KOPT-K1 (cell line): ENCODE measurements around the gene TWIST2.

ENCODE experiments used
- H3K27ac ChIP-seq: fragments of 200-600 bp; sonication (generic); 2 replicates; pipeline ENCODE4 v1.5.1; 2016; ENCODE audit warnings: antibody characterized with exemption, mild to moderate bottlenecking, low read depth, low read length; ENCODE audit not compliant: poor library complexity, severe bottlenecking
- H3K36me3 ChIP-seq: fragments of 200-600 bp; sonication (generic); 2 replicates; pipeline ENCODE4 v1.5.1; 2017; ENCODE audit warnings: antibody characterized with exemption, mild to moderate bottlenecking, low read length, moderate library complexity; ENCODE audit not compliant: insufficient read depth
- H3K9me3 ChIP-seq: fragments of 200-600 bp; sonication (generic); 2 replicates; pipeline ENCODE4 v1.5.1; 2017; ENCODE audit warnings: antibody characterized with exemption, low read length, mild to moderate bottlenecking; ENCODE audit not compliant: insufficient read depth, poor library complexity, severe bottlenecking

The TWIST2 gene

DNA sequence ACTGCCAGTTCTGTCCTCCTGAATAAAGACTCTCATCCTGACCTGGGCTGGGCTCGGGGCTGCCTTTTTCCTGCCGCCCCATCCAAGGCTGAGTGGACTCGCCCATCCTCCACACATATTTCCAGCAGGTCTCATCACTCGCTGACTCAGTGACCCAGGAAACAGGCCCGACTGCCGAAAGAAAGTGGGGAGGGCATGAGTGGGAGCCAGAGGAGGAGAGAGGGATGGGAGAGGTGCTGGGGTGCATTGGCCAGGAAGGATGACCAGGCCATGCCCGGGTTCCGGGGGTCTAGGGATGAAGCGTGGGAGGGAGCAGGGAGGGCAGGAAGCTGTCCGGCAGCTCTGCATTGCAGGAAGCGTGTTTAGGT is 66.7 kb downstream of the TWIST2 start:
- Histone ChIP-seq H3K36me3 (no peaks in the 10 kb centered on the region), H3K27ac (no peak overlapping the region), H3K9me3 (no peaks in the 10 kb centered on the region)

DNA sequence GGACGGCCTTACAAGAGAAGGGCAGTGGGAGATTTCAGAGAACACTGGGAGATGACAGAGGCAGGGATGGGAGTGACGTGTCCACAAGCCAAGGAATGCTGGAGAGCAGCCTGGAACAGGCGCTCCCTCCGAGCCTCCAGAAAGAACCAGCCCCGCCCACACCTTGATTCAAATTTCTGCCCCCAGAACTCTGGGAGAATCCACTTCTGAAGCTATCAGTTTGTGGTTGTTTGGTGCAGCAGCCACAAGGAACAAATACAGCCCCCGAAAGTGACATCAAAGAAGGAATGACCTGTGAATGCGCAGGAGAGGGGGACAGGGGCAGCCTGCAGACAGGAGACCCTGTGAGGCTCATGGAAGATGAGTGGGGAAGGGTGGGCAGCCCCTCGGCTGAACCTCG is 67.3 kb downstream of the TWIST2 start:
- Histone ChIP-seq H3K36me3 (no peaks in the 10 kb centered on the region), H3K9me3 (no peaks in the 10 kb centered on the region), H3K27ac (no peak overlapping the region)

DNA sequence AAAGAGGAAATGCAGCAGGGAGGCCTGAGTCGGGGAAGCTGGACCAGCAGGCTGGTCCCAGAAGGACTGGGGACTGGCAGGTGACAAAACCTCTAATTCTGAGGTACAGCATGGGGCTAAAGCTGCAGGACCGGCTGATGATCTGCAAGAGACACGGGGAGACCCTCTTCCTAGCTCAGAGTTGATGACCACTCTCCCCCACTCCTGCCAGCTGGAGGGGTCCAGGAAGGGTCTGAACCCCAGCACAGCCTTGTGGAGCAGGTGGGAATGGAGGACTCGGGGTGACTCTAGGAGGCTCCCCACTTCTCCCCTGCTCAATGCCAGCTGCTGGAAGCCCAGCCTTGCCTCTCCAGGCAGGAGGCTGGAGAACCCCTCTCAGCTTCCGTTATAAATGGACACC is 67.7 kb downstream of the TWIST2 start:
- Histone ChIP-seq H3K9me3 (no peaks in the 10 kb centered on the region), H3K36me3 (no peaks in the 10 kb centered on the region), H3K27ac (no peak overlapping the region)

DNA sequence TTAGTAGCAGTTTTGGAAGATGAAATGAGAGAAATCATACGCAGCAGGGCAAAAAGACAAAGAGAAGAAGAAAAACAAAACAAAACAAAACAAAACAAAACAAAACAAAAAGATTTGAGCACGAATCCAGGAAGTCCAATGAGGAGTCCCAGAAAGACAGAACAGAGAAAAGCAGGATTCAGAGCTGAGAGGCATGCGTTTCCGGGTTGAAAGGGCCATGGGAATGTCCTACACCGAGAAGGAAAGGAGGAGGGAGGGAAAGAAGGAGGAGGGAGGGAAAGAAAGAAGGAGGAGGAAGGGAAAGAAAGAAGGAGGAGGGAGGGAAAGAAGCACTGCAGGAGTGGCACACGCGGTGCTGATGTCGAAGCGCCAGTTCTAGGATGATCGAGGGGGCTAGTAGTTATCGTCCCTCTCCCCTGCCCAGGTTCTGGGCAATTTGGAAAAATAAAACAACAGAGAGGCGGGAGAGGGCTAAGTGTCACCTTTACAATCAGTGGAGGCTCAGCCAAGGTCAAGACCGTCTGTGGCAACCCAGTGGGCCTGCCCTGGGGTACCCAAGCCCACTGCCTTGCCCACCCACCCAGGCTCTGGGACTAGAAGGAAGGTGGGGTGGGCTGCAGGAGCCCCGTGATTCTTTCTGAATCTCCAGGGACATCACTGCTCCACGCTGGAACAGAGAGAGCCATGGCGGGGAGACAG is 68.4 kb downstream of the TWIST2 start:
- no peaks in the 10 kb centered on the region for H3K9me3 ChIP-seq
- no peak overlapping the region for H3K27ac ChIP-seq
- no peaks in the 10 kb centered on the region for H3K36me3 ChIP-seq

DNA sequence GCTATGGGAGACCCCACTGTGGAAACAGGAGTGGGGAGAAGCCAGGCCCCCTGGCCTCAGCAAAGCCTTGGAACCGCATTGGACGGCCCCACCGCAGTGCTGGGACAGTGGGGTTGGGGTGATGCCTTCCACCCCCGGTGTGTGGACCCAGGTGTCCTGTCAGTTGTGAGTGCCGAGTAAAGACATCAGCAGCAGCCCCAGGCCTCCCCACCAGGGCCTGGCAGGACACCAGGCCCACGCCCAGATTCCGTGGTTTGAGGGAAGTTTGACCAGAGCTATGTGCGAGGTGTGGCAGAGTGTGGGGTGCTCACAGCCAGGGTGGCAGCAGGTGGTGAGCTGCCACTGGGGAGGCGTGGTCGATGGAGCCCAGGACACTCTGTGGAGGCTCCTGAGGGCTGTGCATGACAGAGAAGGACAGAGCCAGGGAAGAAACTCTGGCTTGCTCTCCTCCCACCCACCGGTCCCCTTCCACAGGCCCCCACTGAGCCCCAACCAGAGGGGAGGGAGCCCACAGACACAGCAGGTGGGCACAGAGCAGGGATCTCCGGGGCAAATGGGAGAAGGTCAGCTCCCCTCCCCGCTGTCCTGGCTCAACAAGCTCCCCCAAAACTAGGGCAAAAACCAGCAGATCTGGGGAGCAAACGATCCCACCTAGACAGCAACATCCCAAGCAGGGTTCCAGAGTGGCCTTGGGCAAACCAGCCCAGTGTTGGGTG is 69.1 kb downstream of the TWIST2 start:
- Histone ChIP-seq H3K36me3 (no peaks in the 10 kb centered on the region), H3K27ac (no peak overlapping the region), H3K9me3 (no peaks in the 10 kb centered on the region)

DNA sequence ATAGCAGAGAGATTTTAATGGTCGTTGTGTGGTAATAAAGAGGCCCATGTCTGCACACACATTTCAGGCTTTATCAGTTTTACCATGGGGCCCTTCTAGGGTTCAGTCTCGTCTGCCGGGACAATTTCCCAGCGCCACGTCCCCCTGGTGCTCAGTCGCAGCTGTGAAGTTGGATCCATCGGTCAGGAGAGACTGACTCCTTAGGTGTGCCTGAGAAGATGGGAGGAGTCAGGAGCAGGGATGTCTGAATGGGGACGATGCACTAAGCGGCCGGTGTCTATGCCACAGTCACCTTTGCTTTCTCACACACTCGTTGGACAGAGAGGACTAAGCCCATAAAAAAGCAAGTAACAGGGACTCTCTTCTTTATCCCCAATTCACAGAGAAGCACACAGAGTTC is 71.4 kb downstream of the TWIST2 start:
- Histone ChIP-seq H3K36me3 (no peaks in the 10 kb centered on the region), H3K9me3 (no peaks in the 10 kb centered on the region), H3K27ac (no peak overlapping the region)

DNA sequence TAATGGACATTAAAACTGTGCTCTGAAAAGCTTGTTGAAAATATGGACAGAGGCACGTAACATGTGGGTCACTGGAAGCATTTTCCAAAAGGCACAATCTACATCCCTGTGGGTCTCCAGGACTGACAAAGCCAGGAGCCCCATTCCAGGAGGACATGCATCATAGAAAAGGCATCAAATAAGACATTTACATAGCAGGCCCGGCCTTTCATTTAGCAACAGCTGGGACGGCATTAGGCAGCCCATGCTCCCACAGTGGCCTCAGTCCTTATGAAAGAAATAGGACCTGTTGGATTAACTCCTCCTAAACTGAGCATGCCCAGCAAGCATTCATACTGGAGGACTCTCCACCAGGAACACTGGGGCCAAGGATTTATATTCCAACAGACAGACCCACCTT is 72.2 kb downstream of the TWIST2 start:
- H3K27ac ChIP-seq = no peak overlapping the region
- no peaks in the 10 kb centered on the region for H3K9me3 ChIP-seq
- no peaks in the 10 kb centered on the region for H3K36me3 ChIP-seq

DNA sequence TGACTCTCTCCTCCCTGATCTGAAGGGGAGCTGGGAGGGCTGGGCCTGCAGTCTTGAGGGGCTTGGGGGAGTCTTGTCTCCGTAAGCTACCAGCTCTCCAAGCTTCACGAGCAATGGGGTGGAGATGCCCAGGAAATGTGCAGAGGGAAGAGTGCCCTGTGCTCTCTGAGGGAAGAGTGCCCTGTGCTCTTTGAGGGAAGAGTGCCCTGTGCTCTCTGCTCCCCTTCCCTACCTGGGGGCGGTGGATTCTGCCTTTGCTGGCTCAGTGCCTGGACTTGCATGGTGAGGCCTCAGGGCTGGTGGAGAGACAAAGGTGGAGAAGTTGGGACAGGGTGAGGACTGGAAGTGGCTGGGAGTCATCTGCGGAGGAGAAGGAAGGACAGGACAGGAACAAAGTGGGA is 72.7 kb downstream of the TWIST2 start:
- no peaks in the 10 kb centered on the region for H3K36me3 ChIP-seq
- H3K9me3 ChIP-seq = no peaks in the 10 kb centered on the region
- no peak overlapping the region for H3K27ac ChIP-seq

DNA sequence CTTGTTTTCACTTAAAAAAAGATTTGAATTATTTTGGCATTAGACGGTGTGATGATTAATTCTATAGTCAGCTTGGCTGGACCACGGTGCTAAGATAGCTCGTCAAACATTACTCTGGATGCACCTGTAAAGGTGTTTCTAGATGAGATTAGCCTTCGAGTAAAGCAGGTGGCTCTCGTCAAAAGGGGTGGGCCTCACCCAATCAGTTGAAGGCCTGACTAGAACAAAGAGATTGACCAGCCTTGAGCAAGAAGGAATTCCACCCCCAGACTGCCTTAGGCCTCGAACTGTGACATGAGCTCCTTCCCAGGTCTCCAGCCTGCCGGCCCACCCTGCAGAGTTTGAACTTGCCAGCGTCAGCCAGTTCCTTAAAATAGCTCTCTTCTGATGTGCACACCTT is 73.4 kb downstream of the TWIST2 start:
- H3K9me3 ChIP-seq = no peaks in the 10 kb centered on the region
- H3K36me3 ChIP-seq = no peaks in the 10 kb centered on the region
- no peak overlapping the region for H3K27ac ChIP-seq

DNA sequence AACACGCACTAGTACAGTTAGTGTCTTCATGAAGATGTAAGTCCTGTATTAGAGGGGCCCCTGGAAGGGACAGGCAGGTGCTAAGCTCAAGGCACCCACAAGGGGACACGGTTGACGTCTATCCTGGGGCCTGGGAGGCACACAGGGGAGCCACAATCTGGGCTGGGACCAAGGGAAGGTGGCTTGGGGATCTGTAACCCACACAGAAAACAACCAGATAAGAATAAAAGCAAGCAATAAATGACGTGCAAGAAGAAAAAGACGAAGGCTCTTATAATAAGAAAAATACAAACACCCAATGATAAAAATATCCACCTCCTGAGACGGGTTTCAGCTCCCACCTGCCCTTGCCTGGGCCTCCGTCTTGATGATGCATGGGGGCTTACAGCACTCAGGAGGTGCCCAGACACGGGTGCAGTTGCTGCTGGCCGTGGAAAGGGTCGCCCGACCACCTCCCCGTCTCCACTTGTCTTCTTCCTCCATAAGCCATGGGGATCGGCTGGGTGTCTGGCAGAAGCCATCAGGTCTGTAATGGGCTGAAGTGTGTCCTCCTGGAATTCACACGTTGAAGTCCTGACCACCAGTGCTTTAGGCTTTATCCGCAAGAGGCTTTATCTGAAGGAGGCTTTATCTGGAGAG is 73.9 kb downstream of the TWIST2 start:
- no peaks in the 10 kb centered on the region for H3K9me3 ChIP-seq
- no peaks in the 10 kb centered on the region for H3K36me3 ChIP-seq
- H3K27ac ChIP-seq = no peak overlapping the region

DNA sequence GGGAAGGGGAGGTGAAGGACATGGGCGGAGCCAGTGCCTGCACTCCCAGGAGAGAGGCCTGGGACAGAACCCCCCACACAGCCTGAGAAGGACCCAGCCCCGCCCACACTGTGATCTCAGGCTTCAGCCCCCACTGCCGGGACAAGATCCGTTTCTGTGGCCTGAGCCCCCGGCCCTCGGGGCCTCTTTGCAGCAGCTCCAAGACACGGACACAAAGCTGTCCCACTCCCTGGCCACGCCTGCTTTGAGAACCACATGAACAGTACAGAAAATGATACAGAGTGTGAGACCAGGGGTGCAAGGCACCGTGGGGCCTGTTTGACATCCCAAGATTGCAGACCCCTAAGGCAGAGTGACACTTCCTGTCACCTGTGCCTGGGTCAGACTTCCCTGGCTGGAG is 74.5 kb downstream of the TWIST2 start:
- H3K9me3 ChIP-seq = no peaks in the 10 kb centered on the region
- no peak overlapping the region for H3K27ac ChIP-seq
- no peaks in the 10 kb centered on the region for H3K36me3 ChIP-seq

DNA sequence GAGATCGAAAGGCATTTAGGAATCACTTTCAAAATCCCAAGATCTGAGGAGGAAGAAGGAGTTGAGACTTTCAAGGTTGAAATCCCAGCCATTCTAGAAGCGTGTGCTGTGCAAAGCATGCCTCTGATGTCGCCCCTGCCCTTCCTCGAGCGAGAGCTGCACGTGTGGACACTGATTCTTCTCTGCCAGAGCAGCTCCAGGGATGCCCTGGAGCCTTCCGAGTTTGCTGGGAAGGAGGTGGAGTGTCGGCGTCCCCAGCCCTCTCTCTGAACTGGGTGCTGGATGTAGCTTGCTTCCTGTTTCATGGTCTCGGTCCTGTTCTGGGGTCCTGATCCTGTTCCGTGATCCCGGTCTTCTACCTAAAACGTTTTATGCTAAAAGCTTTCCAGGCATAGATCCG is 76.1 kb downstream of the TWIST2 start:
- no peaks in the 10 kb centered on the region for H3K9me3 ChIP-seq
- no peaks in the 10 kb centered on the region for H3K36me3 ChIP-seq
- no peak overlapping the region for H3K27ac ChIP-seq

DNA sequence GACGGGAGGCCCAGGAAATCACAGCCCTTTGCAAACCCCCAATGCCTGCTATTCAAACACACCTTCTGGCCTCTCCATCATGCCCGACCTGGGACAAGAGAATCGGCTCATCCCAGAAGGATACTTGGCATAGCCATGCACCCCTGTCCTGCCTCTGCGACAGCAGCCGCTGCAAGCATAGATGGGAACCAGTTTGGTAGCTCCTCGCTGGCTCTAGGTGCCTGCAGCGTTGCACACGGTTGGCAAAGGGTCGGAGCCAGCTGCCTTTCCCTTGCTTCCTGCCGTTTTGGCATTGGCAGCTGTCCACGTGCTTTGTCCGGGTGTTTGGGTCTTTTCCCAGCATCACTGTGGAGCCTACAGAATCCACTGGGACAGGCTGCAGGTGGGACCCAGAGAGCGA is 76.9 kb downstream of the TWIST2 start:
- Histone ChIP-seq H3K27ac (no peak overlapping the region), H3K36me3 (no peaks in the 10 kb centered on the region), H3K9me3 (no peaks in the 10 kb centered on the region)

DNA sequence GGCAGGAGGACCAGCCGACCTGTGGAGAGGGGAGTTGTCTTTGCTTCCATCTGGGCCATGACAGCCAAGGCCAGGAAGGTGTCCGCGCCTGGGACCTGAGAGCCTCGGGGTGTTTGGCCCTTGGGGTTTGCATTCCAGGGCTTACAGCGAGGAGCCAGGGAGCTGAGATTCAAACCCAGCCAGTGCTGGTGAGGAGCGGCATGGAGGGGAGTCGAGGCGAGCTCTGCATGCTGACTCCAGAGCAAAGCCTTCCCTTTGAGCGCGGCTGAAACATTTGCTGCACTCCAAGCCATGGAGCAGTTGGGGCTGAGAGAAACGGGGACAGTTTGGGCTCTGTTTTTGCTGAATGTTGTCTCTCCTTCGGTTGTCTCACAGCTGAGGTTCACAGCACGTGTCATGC is 77.4 kb downstream of the TWIST2 start:
- no peaks in the 10 kb centered on the region for H3K9me3 ChIP-seq
- no peak overlapping the region for H3K27ac ChIP-seq
- no peaks in the 10 kb centered on the region for H3K36me3 ChIP-seq

DNA sequence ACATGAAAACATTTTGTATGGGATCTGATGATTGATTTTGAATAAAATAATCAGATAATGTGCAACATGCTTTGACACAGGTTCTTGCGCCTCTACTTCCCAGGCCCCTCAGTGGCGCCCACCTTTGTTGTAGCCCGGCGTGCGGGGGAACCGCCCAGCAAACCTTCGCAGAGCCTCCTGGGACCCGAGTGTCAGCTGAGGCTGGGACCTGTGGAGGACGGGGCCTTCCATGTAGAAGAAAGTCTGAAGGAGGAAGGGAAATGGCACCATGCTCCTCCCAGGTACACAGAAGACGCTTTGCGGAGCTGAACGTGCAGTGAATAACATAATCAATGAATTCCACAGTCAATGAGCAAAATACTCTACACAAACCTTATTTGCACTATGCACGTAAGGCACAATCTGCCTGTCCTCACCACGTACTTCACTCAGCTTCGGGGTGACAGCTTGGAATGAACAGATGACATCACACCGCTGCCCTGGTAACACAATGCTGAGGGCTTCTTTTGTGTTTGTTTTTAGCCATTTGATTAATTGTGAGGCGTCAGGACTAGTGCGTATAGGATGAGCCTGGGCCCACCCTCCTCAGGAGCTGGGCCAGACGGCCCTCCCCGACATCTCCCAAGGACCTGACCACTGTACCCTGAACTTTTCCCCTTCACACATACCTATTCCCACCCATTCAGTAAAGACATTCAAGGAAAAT is 78.1 kb downstream of the TWIST2 start:
- H3K36me3 ChIP-seq = no peaks in the 10 kb centered on the region
- no peaks in the 10 kb centered on the region for H3K9me3 ChIP-seq
- no peak overlapping the region for H3K27ac ChIP-seq
